HepG2 (cell line): Measurements from ENCODE around the gene HIC1. TPM values are rescaled to one million over a fixed set of nuclear protein-coding genes. Genes with fewer than 3 reads are reported as not detected.

Experiments used
- ARID3A ChIP-seq: IDR thresholded peaks from 2 replicates; pipeline ENCODE4 v1.6.1; 2012; ENCODE audit warnings: low read depth, low read length, improper control_type of control experiment
- ATF1 ChIP-seq: IDR thresholded peaks from 2 replicates; pipeline ENCODE4 v1.6.1; 2016; ENCODE audit warnings: mild to moderate bottlenecking, control low read depth
- CEBPZ ChIP-seq: IDR thresholded peaks from 2 replicates; pipeline ENCODE4 v1.6.1; 2012; ENCODE audit warnings: low read length, improper control_type of control experiment
- GABPA ChIP-seq, 2 experiments: IDR thresholded peaks; 2 replicates each; pipeline ENCODE4 v1.6.1; 2011 to 2016; ENCODE audit warnings: low read depth in 2 of 2, low read length in 1 of 2, missing biosample characterization in 1 of 2, missing genetic modification characterization in 1 of 2
- JUNB ChIP-seq: sonication (generic); formaldehyde crosslinking; IDR thresholded peaks from 2 replicates; pipeline ENCODE4 v1.8.0; 2022; ENCODE audit warnings: missing genetic modification reagents, mild to moderate bottlenecking, borderline replicate concordance
- KLF13 ChIP-seq: sonication (generic); formaldehyde crosslinking; IDR thresholded peaks from 2 replicates; pipeline ENCODE4 v1.4.0; 2020; ENCODE audit warnings: mild to moderate bottlenecking, missing genetic modification reagents
- MBNL3 ChIP-seq: fragments of 250-450 bp; sonication (Bioruptor Pico); conservative IDR thresholded peaks from 2 replicates; pipeline ENCODE4 v1.8.0; 2022; ENCODE audit warnings: mild to moderate bottlenecking, inconsistent platforms
- RBAK ChIP-seq: sonication (generic); formaldehyde crosslinking; IDR thresholded peaks from 2 replicates; pipeline ENCODE4 v1.5.1; 2020; ENCODE audit warnings: mild to moderate bottlenecking, missing genetic modification reagents
- SP4 ChIP-seq: sonication (generic); formaldehyde crosslinking; IDR thresholded peaks from 2 replicates; pipeline ENCODE4 v1.8.1; 2023; ENCODE audit warnings: mild to moderate bottlenecking, missing genetic modification reagents
- SRSF9 ChIP-seq: fragments of 200-400 bp; formaldehyde crosslinking; IDR thresholded peaks from 2 replicates; pipeline ENCODE4 v1.6.1; 2018; ENCODE audit warnings: borderline replicate concordance, mild to moderate bottlenecking, low read depth, low read length; ENCODE audit not compliant: insufficient read depth, poor library complexity, severe bottlenecking
- TBX3 ChIP-seq: fragments of 450-650 bp; IDR thresholded peaks from 2 replicates; pipeline ENCODE4 v1.6.1; 2017; ENCODE audit warnings: antibody characterized with exemption, mild to moderate bottlenecking, inconsistent platforms, borderline replicate concordance
- XRCC5 ChIP-seq: fragments of 200-400 bp; formaldehyde crosslinking; optimal IDR thresholded peaks from 2 replicates; pipeline ENCODE3; 2017; ENCODE audit warnings: mild to moderate bottlenecking, low read length
- ZBTB42 ChIP-seq: sonication (generic); formaldehyde crosslinking; IDR thresholded peaks from 2 replicates; pipeline ENCODE4 v1.5.0; 2020; ENCODE audit warnings: mild to moderate bottlenecking, missing genetic modification reagents
- ZNF230 ChIP-seq: sonication (generic); formaldehyde crosslinking; IDR thresholded peaks from 2 replicates; pipeline ENCODE4 v1.4.0; 2020; ENCODE audit warnings: mild to moderate bottlenecking, missing genetic modification reagents
- ZNF34 ChIP-seq: sonication (generic); formaldehyde crosslinking; IDR thresholded peaks from 2 replicates; pipeline ENCODE4 v1.4.0; 2020; ENCODE audit warnings: mild to moderate bottlenecking, missing genetic modification reagents, borderline replicate concordance
- ZNF614 ChIP-seq: IDR thresholded peaks from 2 replicates; pipeline ENCODE4 v1.6.1; 2018; ENCODE audit warnings: missing biosample characterization, missing genetic modification reagents, inconsistent platforms, borderline replicate concordance
- ZNF713 ChIP-seq: sonication (generic); formaldehyde crosslinking; IDR thresholded peaks from 2 replicates; pipeline ENCODE4 v1.4.0; 2020; ENCODE audit warnings: mild to moderate bottlenecking, missing genetic modification reagents
- ZNF761 ChIP-seq: sonication (generic); formaldehyde crosslinking; conservative IDR thresholded peaks from 2 replicates; pipeline ENCODE4 v1.4.0; 2020; ENCODE audit warnings: mild to moderate bottlenecking, missing genetic modification reagents
- polyA plus RNA-seq, 8 experiments: library from polyadenylated mRNA; depleted of rRNA in 3 of 8; stranded (reverse) in 7 of 8; unstranded in 1 of 8; fragments of >200 nt; fragmentation: Illumina TruSeq in 4 of 8; extraction: Trizol in 4 of 8; gene quantifications; 2 replicates each; pipeline versions ENCODE4 v1.2.1 to v1.2.3, GENCODE V29; 2011 to 2016; ENCODE audit warnings: low read depth in 4 of 8, missing spikeins in 1 of 8, mixed read lengths in 1 of 8; ENCODE audit not compliant: insufficient read depth in 1 of 8
- total RNA-seq, 5 experiments: library from RNA; depleted of rRNA; stranded (reverse); fragments of >200 nt; fragmentation: Illumina TruSeq; extraction: Trizol; gene quantifications; 2 replicates each; pipeline ENCODE4 v1.2.3, GENCODE V29; 2016; ENCODE audit warnings: low read depth in 1 of 5
- TF ChIP-seq, protein P1 (sequence below): IDR thresholded peaks from 2 replicates; pipeline ENCODE4 v1.6.1; 2016; ENCODE audit warnings: low read depth
- TF ChIP-seq, protein P2 (sequence below): sonication (generic); formaldehyde crosslinking; IDR thresholded peaks from 2 replicates; pipeline ENCODE4 v1.4.0; 2020; ENCODE audit warnings: missing genetic modification reagents
- TF ChIP-seq, protein P3 (sequence below): sonication (generic); formaldehyde crosslinking; IDR thresholded peaks from 2 replicates; pipeline ENCODE4 v1.4.0; 2020; ENCODE audit warnings: missing genetic modification reagents, borderline replicate concordance

The HIC1 gene
- total and polyA plus RNA-seq, 2 of the 13 experiments (the other 11 are each of a cell fraction or from before 2014, with no cell fraction given) = 0.04 to 0.31 TPM

DNA sequence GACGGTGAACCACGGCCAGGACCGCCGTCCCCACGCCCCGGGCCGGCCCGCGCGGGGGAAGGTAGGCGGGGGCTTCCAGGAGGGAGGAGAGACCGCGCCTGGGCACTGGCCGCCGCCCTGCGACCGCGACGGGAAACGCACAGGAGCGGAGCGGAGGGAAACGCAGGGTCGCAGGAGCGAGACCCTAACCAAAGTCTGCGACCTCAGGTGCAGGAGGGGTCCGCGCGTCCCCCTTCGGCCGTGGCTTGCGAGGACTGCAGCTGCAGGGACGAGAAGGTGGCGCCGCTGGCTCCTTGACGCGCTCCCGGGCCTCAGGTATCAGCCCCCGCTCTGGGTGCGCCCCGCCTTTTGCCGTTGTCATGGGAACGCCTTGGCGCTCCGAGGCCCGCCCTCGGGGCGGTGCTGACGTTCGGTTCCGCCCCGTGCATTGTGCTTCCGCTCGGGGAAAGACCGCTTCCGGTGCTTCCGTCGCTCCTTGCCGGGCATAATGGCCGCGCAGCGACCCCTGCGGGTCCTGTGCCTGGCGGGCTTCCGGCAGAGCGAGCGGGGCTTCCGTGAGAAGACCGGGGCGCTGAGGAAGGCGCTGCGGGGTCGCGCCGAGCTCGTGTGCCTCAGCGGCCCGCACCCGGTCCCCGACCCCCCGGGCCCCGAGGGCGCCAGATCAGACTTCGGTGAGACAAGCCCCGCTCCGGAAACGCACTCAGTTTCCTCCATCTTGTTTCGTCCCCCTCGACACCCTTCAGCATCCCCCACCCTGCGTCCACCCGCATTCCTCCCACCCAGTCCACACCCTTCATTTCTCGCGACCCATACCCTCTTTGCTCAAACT is 13.1 kb upstream of the HIC1 start, which contains the start of gene OVCA2 (continued):
- TF ChIP-seq, protein P1, sequence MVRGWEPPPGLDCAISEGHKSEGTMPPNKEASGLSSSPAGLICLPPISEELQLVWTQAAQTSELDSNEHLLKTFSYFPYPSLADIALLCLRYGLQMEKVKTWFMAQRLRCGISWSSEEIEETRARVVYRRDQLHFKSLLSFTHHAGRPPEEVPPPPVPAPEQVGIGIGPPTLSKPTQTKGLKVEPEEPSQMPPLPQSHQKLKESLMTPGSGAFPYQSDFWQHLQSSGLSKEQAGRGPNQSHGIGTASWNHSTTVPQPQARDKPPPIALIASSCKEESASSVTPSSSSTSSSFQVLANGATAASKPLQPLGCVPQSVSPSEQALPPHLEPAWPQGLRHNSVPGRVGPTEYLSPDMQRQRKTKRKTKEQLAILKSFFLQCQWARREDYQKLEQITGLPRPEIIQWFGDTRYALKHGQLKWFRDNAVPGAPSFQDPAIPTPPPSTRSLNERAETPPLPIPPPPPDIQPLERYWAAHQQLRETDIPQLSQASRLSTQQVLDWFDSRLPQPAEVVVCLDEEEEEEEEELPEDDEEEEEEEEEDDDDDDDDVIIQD (CRISPR knock-in tag) = no peak
- TF ChIP-seq JUNB (CRISPR knock-in tag) (no peak), GABPA (IDR thresholded peaks at IDR 0.05; ENCODE audit: low read depth, low read length) (peak; percentile 99), GABPA (CRISPR knock-in tag; IDR thresholded peaks at IDR 0.05; ENCODE audit: low read depth) (peak; percentile 94), ZNF761 (CRISPR knock-in tag) (peak; percentile 76; the same call in 1 of the 2 replicates), ARID3A (no peak), SP4 (CRISPR knock-in tag) (peak; percentile 95), ATF1 (peak; percentile 66), ZNF230 (no peak), ZNF713 (CRISPR knock-in tag) (no peak), XRCC5 (peak; percentile 46), TBX3 (no peak), CEBPZ (no peak), ZBTB42 (CRISPR knock-in tag) (0 out of 2 replicates have a peak, but pooled peaks have one; percentile 49), KLF13 (CRISPR knock-in tag) (no peak), SRSF9 (no peak), ZNF34 (CRISPR knock-in tag) (0 out of 2 replicates have a peak, but pooled peaks have one; percentile 53), ZNF614 (CRISPR knock-in tag) (peak; percentile 60; the same call in 1 of the 2 replicates), MBNL3 (CRISPR knock-in tag) (no peak), RBAK (CRISPR knock-in tag) (no peak)
- TF ChIP-seq, protein P2, sequence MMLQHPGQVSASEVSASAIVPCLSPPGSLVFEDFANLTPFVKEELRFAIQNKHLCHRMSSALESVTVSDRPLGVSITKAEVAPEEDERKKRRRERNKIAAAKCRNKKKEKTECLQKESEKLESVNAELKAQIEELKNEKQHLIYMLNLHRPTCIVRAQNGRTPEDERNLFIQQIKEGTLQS (CRISPR knock-in tag) = no peak
- TF ChIP-seq, protein P3, sequence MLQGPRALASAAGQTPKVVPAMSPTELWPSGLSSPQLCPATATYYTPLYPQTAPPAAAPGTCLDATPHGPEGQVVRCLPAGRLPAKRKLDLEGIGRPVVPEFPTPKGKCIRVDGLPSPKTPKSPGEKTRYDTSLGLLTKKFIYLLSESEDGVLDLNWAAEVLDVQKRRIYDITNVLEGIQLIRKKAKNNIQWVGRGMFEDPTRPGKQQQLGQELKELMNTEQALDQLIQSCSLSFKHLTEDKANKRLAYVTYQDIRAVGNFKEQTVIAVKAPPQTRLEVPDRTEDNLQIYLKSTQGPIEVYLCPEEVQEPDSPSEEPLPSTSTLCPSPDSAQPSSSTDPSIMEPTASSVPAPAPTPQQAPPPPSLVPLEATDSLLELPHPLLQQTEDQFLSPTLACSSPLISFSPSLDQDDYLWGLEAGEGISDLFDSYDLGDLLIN (CRISPR knock-in tag) = no peak
